SKM-1 treated with dmso at 0.1 percent for 144 hours (cell line): Measurements from ENCODE around the gene HOXA9.

ENCODE experiments used
- DNase-seq: peaks from one replicate; lab custom pipeline; 2025; ENCODE audit not compliant: unreplicated experiment; lab: John Stamatoyannopoulos, UW

Gene HOXA9

DNA sequence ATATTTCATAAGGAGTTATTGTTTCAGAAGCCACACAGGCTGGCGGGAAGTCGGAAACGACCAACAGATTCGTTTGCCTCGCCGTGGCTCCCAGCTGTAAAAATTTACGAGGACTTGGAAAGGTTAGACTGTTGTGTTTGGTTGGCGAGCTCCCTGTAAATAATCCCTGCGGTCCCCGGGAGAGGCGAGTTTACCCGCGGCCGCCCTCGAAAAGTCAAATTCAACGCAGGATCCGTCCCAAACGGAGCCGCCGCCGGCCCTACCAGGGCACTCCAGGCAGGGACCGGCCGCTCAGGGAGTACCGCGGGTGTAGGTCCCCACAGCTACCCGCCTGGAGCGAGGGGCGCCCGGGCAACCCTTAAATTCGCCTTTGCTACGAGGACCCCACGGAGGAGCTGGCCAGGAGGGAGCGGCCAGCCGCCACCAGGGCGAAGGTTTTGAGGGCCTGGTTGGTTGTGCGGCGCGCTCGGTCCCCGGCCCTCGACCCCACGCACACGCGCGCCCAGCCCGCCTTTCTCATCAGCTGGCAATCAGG is 726 bp upstream of the HOXA9 start:
- no peak for DNase-seq

DNA sequence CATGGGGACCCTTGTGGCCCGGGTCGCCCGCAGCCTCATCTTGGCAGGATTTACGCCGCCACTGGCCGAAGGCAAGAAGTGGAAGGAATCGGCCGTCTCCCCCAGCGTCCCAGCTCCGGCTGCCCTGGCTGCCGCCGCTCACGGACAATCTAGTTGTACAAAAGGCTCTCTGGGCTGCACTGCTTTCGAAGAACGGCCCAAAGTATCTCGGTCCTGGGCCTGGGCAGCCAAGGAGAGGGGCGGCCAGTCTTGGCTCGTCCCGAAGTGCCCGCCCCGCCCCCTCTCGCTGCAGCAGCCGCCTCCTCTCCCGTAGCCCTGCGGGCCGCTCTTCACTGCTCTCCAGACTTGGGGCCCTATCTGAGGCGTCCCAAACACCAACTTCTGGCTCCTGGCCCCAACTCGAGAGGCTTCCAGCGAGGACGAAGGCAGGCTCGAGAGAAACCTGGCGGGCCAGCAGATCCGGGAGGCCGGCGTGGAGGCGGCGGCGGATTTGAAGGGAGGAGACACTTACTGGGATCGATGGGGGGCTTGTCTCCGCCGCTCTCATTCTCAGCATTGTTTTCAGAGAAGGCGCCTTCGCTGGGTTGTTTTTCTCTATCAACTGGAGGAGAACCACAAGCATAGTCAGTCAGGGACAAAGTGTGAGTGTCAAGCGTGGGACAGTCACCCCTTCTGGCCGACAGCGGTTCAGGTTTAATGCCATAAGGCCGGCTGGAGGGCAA is 809 bp downstream of the HOXA9 start:
- DNase-seq: no peak

DNA sequence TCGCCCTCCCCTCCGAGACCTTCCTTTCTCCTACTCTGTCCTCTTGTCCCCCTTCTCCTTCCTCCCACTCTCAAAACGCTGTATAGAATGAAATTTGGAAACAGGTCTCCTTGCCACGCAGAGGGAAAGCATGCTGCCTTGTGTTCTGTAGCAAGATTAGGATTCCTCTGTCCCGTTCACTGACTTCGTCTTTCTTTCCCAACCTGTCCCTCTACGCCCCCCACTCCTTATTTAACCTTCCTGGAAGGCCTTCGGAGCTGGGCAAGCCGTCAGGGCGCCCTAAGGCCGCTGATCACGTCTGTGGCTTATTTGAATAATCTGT is 1.3 kb downstream of the HOXA9 start:
- no peak for DNase-seq

GRCh38 chr7:27163288-27164044 is 1.9 kb downstream of the HOXA9 start:
- no peak for DNase-seq

DNA sequence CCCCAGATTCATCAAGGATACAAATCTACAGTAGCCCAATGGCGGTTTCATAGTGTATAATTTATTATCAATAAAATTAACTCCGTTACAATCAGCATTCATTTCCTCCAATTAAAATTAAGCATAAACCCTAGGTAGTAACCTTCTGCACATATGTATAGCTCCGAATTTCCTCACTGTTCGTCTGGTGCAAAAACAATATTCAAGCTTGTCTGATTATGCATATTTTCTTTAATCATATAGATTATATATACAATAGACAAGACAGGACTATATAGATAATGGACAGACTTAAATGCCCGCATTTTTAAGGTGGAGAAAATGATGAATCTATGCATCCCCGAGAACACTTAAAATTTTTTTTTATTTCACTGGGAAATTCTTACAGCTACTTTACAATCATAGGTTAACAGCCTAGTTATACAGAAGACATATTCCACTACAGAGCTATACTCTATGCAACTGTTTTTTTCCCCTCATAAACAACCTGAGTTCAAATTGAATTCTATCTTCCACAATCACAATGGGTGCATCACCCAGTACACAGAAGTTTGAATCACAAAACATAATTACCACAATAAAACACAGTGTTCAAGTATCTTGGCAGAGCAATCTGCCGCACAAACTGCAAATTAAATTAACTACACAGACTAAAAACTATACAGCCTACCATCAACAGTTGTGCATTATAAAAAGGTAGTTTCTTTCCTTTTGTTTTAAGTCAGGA is 2.6 kb downstream of the HOXA9 start:
- no peak for DNase-seq

GRCh38 chr7:27161721-27162560 is 3.4 kb downstream of the HOXA9 start:
- no peak for DNase-seq

DNA sequence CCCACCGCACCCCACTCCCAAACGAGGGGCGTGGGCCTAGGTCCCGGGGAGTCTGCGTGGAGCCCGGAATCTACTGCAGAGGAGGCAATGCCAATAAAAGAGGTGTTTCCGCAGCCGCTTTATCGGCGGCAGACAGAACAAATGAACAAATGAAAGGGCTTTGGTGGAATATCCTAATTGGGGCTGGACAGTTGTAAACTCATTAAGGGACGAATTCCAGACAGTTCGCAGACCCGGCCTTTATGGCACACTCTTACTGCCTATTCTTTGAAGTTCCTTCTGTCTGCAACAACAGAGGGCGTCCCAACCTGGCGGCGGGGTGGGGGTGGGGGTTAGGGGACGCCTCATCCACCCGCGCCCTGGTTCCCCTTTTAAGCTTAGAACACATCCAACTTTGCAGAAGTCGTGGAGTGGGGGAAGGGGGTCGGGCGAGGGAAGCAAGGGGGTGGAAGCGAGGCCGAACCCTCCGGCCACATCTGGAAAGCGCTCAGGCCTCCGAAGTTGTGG is 4.1 kb downstream of the HOXA9 start:
- peak; percentile 69 for DNase-seq

DNA sequence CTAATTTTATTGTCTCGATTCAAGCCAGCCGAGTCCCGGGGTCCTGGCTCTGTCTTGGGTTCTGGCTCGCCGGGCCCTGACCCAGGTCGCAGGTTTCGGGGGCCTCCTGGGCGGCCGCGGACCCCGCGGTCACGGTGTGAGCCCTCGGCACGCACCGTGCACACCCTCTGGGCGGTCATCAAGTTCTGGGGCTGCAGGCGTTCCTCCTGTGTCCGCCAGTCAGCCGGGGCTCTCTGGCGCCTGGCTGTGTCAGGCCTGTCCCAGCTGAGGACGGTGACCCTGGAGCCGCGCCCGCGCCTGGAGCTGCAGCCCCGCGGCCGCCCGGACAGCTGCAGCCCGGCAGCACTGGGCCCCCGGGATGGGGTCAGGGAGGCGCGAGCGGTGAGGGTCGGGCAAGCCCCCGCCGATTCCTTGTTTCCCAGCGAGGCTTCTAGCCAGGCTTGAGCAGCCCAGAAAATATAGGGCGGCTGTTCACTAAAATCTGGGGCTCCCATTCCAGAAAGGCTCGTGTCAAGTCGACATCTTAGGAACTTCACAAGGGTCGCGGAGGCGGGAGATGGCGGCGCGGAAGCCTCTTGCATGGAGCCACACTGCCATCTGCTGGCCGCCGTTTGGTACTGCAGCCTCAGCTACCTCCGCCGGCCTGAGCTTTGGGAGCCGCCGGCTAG is 4.7 kb downstream of the HOXA9 start:
- DNase-seq: peak; percentile 66

DNA sequence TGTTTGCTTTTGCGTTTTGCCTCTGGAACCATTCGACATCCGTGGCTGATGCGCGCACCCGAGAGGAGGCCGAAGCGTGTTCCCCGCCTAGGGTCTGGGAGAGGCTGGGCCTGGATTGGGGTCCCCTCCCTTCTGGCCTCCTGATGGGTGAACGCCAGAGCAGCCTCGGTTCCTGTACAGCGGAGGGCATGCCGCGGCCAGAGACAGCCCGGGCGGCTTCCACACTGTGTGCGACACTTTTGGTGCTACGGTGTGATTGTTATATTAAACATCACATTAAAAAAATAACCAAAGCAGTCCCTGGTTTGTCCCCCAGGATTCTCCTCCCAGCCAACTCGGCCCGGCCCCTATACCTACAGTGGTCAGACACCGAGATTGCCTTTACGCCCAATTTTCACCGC is 5.2 kb downstream of the HOXA9 start:
- DNase-seq: no peak

DNA sequence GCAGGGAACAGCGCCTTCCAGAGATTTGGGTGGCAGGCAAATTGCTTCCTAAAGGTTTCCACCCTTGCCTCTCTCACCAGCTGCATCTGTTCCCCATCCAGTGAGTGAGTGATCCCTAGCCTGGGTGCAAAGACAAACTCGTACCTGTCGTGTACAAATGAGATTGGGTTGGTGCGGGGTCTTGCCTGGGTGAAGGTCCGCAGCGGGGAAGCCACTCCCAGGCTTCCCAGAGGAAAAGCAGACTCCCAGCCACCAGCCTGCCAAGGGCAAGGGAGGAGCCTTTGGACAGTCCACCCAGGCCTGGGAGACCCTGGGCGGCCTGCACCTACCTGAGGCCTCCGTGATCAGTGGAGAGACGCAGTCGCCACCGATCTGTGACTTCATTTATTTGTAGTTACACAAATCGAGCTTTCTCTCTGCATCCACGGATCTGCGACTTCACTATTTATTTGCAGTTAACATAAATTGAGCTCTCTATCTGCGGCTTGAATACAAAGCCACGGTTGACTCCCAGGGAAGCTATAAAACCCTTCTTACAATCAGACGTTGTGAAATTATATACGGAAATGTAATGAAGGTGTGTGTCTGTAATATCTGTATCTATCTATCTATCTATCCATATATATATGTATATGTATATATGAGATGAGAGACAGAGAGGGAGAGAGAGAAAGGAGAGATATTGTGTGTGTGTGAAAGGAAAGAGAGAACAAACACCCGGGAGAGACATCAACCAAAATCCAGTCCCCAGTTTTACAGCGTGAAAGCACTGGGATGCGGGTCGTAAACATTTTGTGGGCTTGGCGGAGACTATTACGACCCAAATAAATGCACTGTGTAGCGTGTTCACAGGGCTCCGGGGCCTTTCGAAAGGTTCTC is 5.8 kb downstream of the HOXA9 start:
- DNase-seq: no peak

DNA sequence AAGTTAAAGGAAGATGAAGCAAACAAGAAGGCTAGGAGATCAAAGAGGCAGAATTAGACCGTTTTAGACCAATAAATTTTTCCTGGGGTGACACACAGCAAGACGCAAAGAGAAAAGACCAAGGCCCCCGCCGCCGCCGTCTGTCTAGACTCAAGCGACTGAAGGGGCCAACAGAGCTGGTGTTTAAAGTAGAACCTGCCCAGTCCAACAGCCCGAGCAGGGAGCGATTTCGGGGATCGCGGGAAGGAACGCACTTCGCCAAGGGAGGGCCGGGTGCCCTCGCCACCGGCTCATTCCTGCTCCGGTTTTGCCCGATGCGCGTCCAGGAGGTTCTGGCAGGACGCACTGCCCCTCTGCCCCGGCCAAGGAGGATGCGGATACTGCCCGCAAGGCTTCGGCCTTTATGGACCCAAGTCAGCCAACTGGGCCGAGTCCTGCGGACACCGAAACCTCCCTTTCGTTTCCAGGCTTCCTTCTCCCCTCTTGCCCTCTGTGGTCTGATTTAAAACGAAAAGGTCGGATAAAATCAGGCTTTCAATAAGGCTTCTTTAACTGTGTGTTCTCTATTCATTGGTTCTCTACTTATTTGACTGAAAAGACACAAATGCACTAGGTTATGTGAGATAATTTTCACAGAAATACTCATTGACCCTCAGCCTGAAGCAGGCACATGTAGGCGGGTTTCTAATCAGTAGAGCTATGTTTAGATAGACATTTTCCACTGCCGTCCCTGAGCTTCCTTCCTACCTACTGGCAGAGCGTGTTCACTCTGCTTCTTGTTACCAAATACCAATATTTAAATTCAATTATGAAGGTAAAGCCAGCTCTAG is 6.7 kb downstream of the HOXA9 start:
- no peak for DNase-seq

GRCh38 chr7:27157702-27158431 is 7.5 kb downstream of the HOXA9 start:
- no peak for DNase-seq

DNA sequence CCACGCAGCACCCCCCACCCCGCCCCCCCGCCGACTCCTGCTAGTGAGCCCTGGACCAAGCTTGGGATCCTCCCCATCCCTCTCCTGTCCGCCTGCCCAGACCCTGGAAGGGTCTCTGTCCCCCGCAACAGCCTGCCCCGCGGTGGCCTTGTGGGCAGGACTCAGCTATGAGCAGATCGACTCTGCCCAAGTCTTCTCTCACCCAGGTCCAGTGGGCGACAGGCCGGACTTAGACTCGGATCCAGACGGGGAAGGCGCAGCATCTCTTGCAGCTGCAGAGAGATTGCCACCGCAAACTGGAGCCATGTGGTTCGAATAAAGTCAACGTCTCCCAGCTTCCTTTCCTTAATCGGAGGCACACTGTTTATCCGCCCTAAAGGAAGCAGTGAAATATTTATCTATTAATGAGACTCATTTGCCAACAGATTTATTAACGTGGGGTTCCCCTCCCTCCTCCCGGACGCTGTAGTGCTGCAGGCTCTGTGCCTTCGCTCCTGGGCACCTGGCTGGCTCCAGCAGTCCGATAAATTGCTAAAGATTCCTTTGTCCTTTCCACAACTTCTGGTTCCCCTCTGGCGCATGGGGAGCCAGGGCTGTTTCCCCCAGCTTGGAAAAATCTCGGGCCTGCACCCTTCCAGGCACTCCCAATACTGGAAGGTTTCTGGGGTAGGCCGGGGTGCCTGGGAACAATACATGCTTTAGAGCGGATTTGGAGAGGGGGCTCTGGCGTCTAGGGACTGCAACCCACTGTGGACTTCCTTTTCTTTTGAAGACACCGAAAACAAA is 8.2 kb downstream of the HOXA9 start:
- no peak for DNase-seq

DNA sequence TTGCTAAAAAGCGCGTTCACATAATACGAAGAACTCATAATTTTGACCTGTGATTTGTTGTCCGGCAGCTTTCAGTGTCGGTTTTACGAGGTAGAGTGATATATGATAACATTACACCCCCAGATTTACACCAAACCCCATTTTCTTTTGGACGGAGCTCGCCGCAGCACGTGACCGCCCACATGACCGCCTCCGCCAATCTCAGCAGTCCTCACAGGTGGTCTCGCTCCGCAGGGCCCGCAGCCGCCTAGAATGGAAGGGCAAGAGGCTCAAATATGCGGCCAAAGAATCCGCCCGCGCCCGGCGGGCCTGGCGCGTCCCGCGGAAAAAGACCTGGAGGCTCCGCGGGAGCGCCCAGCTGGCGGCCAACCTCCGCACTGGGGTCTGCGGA is 8.8 kb downstream of the HOXA9 start, which contains the start of gene HOXA7:
HOXA7 (minus strand) TSS at position 168 of the 391 bp plus-strand sequence; CDS start at position 38, 130 bp downstream.
- DNase-seq: peak; percentile 48

GRCh38 chr7:27155816-27156507 is 9.4 kb downstream of the HOXA9 start:
- DNase-seq: no peak
